Stimulated activated CD4-positive, alpha-beta T cell treated with anti-CD3 and anti-CD28 coated beads, Interleukin-12 subunit alpha, Interleukin-12 subunit beta, amount 100 ng/mL, for 48 hours (primary cell): ENCODE measurements around the gene SPATA2L.
"Not testable (repeated sequence)": the region's sequence is repeated elsewhere in the genome, so short reads cannot be mapped to it uniquely, and the experiment has no call there.

Experiments
- DNase-seq, 3 donors: peaks; one replicate each; pipeline ENCODE4 v3.0.0-alpha.2; 2020; ENCODE audit warnings: low read depth in 2 of 3, low spot score in 1 of 3

The SPATA2L gene

DNA sequence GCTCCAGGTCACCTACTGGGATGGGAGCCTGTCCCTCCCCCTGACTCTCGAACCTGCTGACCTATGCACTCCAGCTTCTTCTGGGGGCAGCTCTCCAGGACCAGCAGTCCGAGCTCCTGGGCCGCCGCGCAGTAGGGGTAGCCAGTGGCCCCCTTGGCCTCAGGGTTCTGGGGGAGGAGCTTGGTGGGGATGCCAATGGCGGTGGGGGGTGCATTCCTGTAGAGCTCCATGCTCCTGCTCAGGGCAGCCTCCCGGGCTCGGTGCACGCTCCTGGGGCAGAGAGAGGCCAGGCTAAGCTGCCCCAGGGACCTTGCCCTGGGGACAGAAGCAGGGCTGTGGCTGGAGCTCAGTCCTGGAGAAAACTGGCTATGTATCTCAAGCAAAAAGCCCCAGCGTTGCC lies 7.7 kb upstream of the SPATA2L start:
- no peak for DNase-seq

DNA sequence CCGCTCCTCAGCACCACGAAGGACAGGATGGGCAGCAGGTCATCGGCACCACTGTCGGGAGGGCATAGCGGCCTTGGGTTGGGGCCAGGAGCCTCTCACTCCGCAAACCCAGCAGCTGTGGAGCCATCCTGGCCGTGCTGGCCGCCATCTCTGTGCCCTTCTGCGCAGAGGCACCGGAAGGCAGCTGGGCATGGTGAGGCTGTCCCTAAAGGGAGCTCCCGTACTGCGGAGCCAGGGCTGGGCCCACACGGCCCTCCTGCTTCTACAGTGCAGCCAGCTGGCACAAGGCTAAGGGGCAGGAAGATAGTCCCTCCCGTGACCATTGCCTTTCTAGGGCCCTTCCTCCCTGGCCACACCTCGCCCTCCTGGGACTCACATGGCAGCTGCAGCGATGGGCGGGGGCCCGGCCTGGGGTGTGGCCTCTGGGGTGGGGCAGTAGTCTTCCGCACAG lies 7.0 kb upstream of the SPATA2L start:
- no peak for DNase-seq

DNA sequence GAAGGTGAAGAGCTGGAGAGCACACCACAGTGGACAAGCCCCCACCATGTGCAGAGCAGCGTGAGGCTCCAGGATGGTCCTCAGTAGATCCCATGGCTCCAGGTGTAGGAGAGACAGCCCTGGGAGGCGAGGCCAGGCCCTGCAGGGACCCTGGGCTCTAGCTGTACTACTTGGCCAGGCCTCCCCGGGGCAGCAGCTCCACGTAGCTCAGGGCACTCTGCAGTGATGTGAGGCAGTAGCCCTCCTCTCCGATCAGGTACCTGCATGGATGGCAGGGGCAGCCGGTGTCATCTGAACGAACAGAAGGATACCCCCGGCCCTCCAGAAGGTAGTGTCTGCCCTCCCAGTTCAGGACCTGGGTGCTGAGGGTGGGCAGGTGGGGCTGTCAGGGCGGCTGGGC lies 6.2 kb upstream of the SPATA2L start:
- no peak for DNase-seq

DNA sequence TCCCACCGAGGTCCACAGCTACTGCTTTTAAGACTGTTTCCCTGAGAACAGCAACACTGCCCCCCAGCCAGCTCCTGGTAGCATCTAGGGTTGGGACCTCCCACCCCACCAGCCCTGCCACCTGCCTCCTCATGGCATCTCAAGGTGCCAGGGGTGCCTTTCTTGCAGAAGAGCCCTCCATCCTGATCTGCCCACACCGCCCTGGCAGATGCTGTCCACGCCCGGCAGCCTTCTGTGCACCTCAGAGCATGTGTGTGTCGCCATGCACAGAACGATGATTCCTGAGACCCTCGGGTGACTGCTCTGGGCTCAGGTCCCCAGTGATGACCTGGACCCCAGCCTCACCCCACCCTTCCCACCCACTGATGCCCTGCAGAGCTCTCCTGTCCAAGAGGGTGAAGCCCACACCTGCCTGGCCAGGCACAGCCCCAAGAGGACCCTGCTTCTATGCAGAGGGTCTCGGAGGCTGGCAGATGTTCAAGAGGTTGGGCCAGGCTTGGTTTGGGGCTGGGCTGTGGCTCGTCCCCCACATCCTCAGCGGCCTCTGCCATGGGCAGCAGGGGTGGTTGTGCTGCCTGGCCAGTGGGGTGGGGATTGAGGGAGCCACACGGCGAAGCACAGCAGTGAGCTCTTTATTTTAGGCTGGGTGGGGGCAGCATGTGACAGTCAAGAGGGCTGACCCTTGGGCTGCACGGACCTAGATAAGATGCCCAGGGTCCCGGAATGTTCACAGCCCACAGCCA lies 5.2 kb upstream of the SPATA2L start:
- no peak for DNase-seq

- DNase-seq = no peak
Observed at GRCh38 chr16:89705006-89705405, 3.5 kb upstream of the SPATA2L start.

DNA sequence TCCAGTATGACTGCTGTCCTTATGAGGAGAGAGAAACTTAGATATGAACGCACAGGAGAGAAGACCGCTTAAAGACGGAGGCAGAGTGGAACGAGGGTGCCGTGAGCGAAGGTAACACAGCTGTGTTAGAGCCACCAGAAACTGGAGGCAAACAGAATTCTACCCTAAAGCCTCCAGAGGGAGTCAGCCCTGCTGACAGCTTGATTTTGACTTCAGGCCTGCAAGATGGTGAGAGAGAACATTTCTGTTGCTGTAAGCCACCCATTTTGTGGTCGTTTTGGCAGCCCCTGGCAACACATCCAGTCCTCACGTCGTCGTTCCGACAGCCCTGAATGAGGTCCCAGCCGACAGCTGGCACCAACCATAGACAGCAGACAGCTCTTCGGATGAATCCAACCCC lies 2.8 kb upstream of the SPATA2L start:
- DNase-seq = no peak

- DNase-seq = no peak
Observed at GRCh38 chr16:89700649-89701424, 668 bp downstream of the SPATA2L start.

DNA sequence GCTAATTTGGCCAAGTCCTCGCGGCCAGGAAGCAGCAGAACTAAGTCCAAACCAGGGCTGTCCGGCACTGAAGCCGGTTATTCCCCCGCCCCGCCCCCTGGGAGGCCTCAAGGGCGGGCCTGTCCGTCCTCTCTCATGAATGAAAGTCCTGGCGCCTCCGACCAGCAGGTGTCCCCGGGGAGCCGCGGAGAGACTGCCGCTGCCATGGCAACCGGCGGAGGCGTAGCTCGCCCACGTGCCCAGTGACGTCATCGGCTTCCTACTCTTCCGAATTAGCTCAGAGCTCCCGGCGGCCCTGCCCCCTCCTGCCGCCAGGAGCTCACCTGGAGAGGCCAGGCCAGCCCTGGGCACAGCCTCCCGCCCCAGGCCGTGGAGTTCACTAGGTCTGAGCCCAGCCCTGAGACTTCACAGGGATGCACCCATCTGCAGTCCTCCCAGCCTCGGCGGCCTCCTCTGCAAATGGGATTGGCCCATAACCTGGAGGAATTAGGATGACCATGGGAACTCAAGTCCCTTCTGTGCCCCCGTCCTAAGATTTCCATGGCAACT lies 1.3 kb downstream of the SPATA2L start:
- DNase-seq = peak; percentile 91 to 97 (median 94)

DNA sequence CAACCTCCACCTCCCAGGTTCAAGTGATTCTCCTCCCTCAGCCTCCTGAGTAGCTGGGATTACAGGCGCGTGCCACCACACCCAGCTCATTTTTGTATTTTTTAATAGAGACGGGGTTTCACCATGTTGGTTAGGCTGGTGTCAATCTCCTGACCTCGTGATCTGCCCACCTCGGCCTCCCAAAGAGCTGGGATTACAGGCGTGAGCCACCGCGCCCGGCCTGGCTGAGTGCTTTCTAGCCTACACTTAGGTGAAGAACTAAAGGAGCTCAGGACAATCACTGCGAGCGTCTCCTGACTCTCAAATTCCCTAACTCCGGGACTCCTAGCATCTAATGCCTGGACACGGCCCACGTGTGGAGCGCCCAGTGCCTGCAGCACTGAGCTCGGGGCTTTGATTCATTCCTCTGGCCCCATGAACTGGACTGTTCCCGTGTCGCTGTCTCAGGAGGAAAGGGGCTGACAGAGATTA lies 1.8 kb downstream of the SPATA2L start:
- DNase-seq = not testable (repeated sequence)

GRCh38 chr16:89698717-89699116 lies 2.8 kb downstream of the SPATA2L start:
- DNase-seq = not testable (repeated sequence)

DNA sequence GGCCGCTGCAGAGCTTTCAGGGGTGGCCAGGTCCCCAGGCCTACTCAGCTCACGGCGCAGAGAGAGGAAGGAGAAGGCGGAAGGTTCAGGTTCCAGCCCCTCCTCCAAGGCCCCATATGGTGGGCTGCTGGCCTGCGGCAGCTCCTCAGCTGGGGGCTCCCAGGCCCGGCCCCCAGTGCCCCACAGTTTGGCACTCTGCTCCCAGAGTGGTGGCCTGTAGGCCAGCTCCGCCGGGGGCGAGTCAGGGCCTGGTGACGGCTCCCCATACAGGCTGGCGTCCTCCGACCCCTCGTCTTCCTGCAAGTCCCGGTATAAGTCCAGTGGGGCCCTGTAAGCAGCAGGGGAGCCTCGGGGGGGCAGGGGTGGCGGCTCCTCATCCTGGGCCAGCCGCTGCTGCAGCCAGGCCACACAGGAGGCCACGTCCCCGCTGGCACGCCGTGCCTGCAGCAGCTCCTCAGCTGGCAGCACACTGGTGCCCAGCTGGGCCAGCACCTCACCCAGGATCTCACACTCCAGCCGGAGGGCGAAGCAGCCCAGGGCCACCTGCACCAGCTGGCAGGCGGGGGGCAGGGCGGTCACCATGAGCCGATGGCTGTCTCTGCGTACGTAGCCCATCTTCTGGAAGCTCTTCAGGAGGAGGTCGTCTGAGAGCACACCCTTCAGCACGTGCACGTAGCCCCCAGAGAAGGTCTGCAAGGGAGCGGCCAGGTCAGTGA lies 3.7 kb downstream of the SPATA2L start:
- DNase-seq = no peak

GRCh38 chr16:89697161-89697615 lies 4.3 kb downstream of the SPATA2L start:
- no peak for DNase-seq

DNA sequence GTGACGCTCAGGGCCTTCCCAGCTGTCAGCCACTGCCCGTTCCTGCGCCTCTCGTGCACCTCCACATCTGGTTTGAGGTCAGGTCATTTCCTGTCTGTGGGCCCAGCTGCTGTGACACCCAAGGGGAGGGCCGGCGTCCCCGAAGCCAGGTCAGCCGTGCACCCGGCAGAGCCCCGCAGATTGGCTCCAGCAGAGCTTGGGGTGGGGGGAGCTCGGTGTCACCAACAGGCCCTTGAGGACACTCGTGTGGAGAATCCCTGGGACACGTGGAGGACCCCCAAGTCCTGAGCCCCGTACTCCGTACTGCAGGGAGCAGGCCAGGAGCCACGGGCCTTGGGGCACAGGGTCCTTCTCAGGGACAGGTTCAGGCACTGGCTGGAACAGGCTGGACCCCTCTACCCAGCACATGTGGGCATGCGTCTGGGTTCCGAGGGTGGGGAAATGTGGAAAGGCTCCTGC lies 4.8 kb downstream of the SPATA2L start:
- no peak for DNase-seq

GRCh38 chr16:89695875-89696669 lies 5.4 kb downstream of the SPATA2L start:
- no peak for DNase-seq

DNA sequence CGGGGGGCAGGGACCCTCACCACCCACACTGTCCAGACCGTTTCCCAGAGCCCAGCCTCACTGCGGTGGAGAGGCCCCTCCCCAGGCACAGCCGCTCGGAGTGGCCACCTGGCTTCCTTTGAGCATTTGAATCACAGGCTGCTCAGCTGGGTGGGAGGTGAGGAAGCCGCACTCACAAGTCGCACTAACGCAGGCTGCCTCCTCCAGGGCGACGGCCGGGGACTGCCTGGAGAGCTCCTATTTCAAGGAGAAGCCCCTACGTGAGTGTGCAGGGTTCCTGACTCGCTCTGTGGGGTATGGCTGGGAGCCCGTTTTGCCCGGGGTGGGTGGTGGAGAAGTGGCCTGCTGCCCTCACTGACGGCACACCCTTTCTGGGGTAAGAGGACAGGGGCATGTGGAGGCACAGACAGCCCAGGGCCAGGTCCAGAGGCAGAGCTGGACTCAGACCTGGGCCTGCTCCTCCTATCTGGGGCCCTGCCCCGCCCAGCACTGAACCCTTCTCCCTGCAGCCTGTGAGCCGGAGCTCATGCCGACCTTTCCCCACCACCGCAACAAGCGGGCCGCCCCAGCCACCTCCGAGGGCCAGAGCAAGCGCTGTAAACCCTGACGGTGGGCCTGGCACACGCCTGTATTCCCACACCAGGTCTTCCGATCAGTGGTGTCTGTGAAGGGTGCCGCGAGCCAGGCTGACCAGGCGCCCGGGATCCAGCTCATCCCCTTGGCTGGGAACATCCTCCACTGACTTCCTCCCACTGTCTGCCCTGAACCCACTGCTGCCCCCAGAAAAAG lies 6.2 kb downstream of the SPATA2L start:
- no peak for DNase-seq

DNA sequence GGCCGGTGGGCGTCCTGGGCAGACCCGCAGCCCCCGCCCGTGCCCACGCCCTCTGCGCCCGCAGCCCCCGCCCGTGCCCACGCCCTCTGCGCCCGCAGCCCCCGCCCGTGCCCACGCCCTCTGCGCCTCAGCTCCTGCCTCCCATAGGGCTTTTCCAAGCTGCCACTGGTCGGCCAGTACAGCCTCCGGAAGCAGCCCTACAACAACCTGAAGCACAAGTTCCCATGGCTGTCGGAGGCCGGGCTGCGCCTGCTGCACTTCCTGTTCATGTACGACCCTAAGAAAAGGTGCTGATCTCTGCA lies 6.8 kb downstream of the SPATA2L start:
- not testable (repeated sequence) for DNase-seq

DNA sequence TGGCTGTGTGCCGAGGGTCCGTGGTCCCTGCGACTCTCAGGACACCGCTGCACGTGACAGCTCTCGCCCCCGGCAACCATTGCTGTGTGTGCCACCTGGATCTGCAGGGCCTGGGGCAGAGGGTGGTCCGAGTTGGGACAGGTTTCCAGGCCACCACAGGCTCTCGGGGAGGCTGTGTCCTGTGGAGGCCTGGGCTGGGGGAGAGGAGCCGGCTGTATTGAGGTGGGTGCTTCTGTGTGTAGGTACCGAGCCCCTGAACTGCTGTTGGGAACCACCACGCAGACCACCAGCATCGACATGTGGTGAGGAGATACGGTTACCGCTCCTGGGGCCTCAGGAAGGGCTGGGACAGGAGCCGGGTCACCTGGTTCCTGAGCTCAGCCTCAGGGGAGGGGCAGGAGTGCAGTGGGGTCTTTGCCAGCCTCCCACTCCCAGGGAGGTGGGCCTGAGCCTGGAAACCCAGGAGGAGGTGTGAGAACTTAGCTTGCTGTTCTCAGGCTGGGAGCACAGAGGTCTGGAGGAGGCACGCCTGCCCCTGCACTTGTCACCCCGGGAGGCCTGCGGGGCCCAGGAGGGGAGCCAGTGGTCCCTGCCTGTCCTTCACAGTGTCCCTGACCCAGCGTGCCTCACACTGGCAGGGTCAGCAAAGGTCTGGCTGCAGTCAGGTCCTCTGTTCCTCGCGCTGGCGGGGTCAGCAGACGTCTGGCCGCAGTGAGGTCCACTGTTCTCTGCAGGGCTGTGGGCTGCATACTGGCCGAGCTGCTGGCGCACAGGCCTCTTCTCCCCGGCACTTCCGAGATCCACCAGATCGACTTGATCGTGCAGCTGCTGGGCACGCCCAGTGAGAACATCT lies 7.3 kb downstream of the SPATA2L start:
- DNase-seq = no peak

- no peak for DNase-seq
Observed at GRCh38 chr16:89693289-89693731, 8.2 kb downstream of the SPATA2L start.
